Activated T-helper 1 cell treated with anti-CD3 and anti-CD28 coated beads, Interleukin-12 subunit alpha, Interleukin-12 subunit beta, Interleukin-2, Interleukin-4 antibody, amounts not matched to agents 30 ng/mL and 10 ng/mL and 1 ng/mL, durations not matched to agents 14 hours and 24 hours and 36 hours (primary cell): ENCODE results near the gene DMKN. TPM values are rescaled to one million over a fixed set of nuclear protein-coding genes. Genes with fewer than 3 reads are reported as not detected.

Experiments used
- DNase-seq: peaks from one replicate; pipeline ENCODE4 v3.0.0; 2021; ENCODE audit warnings: low spot score
- H3K27ac Mint-ChIP-seq: one replicate; pipeline ENCODE4 v1.8.0; 2021; ENCODE audit warnings: mild to moderate bottlenecking, mixed read lengths
- H3K27me3 Mint-ChIP-seq: one replicate; pipeline ENCODE4 v1.8.0; 2022; ENCODE audit warnings: mild to moderate bottlenecking, moderate library complexity, mixed read lengths; ENCODE audit not compliant: insufficient read depth
- H3K36me3 Mint-ChIP-seq: one replicate; pipeline ENCODE4 v1.8.0; 2021; ENCODE audit warnings: low read depth, mixed read lengths
- H3K4me1 Mint-ChIP-seq: one replicate; pipeline ENCODE4 v1.8.0; 2021; ENCODE audit warnings: low read depth, mixed read lengths
- H3K4me3 Mint-ChIP-seq: one replicate; pipeline ENCODE4 v1.8.0; 2021; ENCODE audit warnings: mild to moderate bottlenecking, moderate library complexity, mixed read lengths
- H3K9me3 Mint-ChIP-seq: one replicate; pipeline ENCODE4 v1.8.0; 2021; ENCODE audit warnings: mixed read lengths
- intact Hi-C: fragments of 100-400 bp; cut with micrococcal nuclease; formaldehyde crosslinking; loops from one replicate; pipeline ENCODE4 v1.15.1; 2024
- total RNA-seq: library from RNA; stranded (reverse); gene quantifications from 2 replicates; pipeline ENCODE4 v1.2.3, GENCODE V29; 2022

DMKN gene
- total RNA-seq, 1 donor from 2014 or later, result not detected

- Mint-ChIP-seq H3K27ac (no peak overlapping the region), H3K4me1 (peaks cover 6% of the 10 kb centered on the region), H3K27me3 (peaks cover 42% of the 10 kb centered on the region), H3K36me3 (no peaks in the 10 kb centered on the region), H3K4me3 (peak overlapping the region; percentile 57), H3K9me3 (no peaks in the 10 kb centered on the region)
- intact Hi-C loops, result loop anchor here (1.0 to 2.0 kb wide), 3 partner anchors 24 to 82 kb away; no protein-coding TSS in a partner anchor
- no peak for DNase-seq
Observed at GRCh38 chr19:35510626-35510964, 2.9 kb downstream of the DMKN start.

- no peaks in the 10 kb centered on the region for H3K9me3 Mint-ChIP-seq
- peaks cover 45% of the 10 kb centered on the region for H3K27me3 Mint-ChIP-seq
- DNase-seq, result peak; percentile 46
- no peak overlapping the region for H3K27ac Mint-ChIP-seq
- H3K4me1 Mint-ChIP-seq, result peaks cover 6% of the 10 kb centered on the region
- intact Hi-C loops, result loop anchor here (1.0 to 2.0 kb wide), 3 partner anchors 25 to 82 kb away; no protein-coding TSS in a partner anchor
- H3K36me3 Mint-ChIP-seq, result no peaks in the 10 kb centered on the region
- H3K4me3 Mint-ChIP-seq, result peak overlapping the region; percentile 57
Observed at GRCh38 chr19:35509861-35510625, 3.4 kb downstream of the DMKN start.

GRCh38 chr19:35509018-35509652 is 4.3 kb downstream of the DMKN start:
- Mint-ChIP-seq H3K4me1 (peaks cover 6% of the 10 kb centered on the region), H3K27me3 (peaks cover 47% of the 10 kb centered on the region), H3K4me3 (peak overlapping the region; percentile 30), H3K27ac (no peak overlapping the region), H3K9me3 (no peaks in the 10 kb centered on the region), H3K36me3 (no peaks in the 10 kb centered on the region)
- peak; percentile 4 for DNase-seq
- intact Hi-C loops, result no loop called here

- H3K27me3 Mint-ChIP-seq, result peaks cover 46% of the 10 kb centered on the region
- no peaks in the 10 kb centered on the region for H3K9me3 Mint-ChIP-seq
- no peak overlapping the region for H3K27ac Mint-ChIP-seq
- intact Hi-C loops, result no loop called here
- no peaks in the 10 kb centered on the region for H3K36me3 Mint-ChIP-seq
- no peak for DNase-seq
- H3K4me1 Mint-ChIP-seq, result peaks cover 6% of the 10 kb centered on the region
- H3K4me3 Mint-ChIP-seq, result no peak overlapping the region
Observed at GRCh38 chr19:35508129-35508528, 5.3 kb downstream of the DMKN start.

GRCh38 chr19:35507561-35507960 is 5.9 kb downstream of the DMKN start:
- DNase-seq, result no peak
- H3K36me3 Mint-ChIP-seq, result no peaks in the 10 kb centered on the region
- H3K4me3 Mint-ChIP-seq, result no peak overlapping the region
- peaks cover 44% of the 10 kb centered on the region for H3K27me3 Mint-ChIP-seq
- H3K27ac Mint-ChIP-seq, result no peak overlapping the region
- peaks cover 6% of the 10 kb centered on the region for H3K4me1 Mint-ChIP-seq
- intact Hi-C loops, result no loop called here
- H3K9me3 Mint-ChIP-seq, result no peaks in the 10 kb centered on the region

- Mint-ChIP-seq H3K4me1 (peaks cover 6% of the 10 kb centered on the region), H3K27me3 (peaks cover 41% of the 10 kb centered on the region), H3K36me3 (no peaks in the 10 kb centered on the region), H3K4me3 (no peak overlapping the region), H3K27ac (no peak overlapping the region), H3K9me3 (no peaks in the 10 kb centered on the region)
- DNase-seq, result no peak
- intact Hi-C loops, result no loop called here
Observed at GRCh38 chr19:35506011-35506410, 7.4 kb downstream of the DMKN start.

GRCh38 chr19:35502751-35503150 is 10.7 kb downstream of the DMKN start:
- no peak overlapping the region for H3K4me3 Mint-ChIP-seq
- H3K27ac Mint-ChIP-seq, result no peak overlapping the region
- intact Hi-C loops, result no loop called here
- no peaks in the 10 kb centered on the region for H3K36me3 Mint-ChIP-seq
- H3K4me1 Mint-ChIP-seq, result no peaks in the 10 kb centered on the region
- H3K27me3 Mint-ChIP-seq, result peaks cover 17% of the 10 kb centered on the region
- no peak for DNase-seq
- no peaks in the 10 kb centered on the region for H3K9me3 Mint-ChIP-seq

GRCh38 chr19:35501684-35502083 is 11.8 kb downstream of the DMKN start:
- Mint-ChIP-seq H3K27ac (no peak overlapping the region), H3K9me3 (no peaks in the 10 kb centered on the region), H3K36me3 (no peaks in the 10 kb centered on the region), H3K27me3 (peaks cover 14% of the 10 kb centered on the region), H3K4me1 (no peaks in the 10 kb centered on the region), H3K4me3 (no peak overlapping the region)
- DNase-seq, result no peak
- intact Hi-C loops, result no loop called here

GRCh38 chr19:35500611-35501010 is 12.8 kb downstream of the DMKN start:
- H3K9me3 Mint-ChIP-seq, result no peaks in the 10 kb centered on the region
- H3K36me3 Mint-ChIP-seq, result no peaks in the 10 kb centered on the region
- intact Hi-C loops, result no loop called here
- no peak overlapping the region for H3K4me3 Mint-ChIP-seq
- peak overlapping the region; percentile 48 for H3K27ac Mint-ChIP-seq
- H3K4me1 Mint-ChIP-seq, result peaks cover under 1% of the 10 kb centered on the region
- H3K27me3 Mint-ChIP-seq, result peaks cover 14% of the 10 kb centered on the region
- no peak for DNase-seq

- Mint-ChIP-seq H3K36me3 (no peaks in the 10 kb centered on the region), H3K4me3 (no peak overlapping the region), H3K4me1 (peaks cover 11% of the 10 kb centered on the region), H3K27me3 (peaks cover 13% of the 10 kb centered on the region), H3K9me3 (no peaks in the 10 kb centered on the region), H3K27ac (no peak overlapping the region)
- no peak for DNase-seq
- intact Hi-C loops, result no loop called here
Observed at GRCh38 chr19:35498984-35499527, 14.4 kb downstream of the DMKN start.

GRCh38 chr19:35498220-35498619 is 15.2 kb downstream of the DMKN start:
- Mint-ChIP-seq H3K36me3 (no peaks in the 10 kb centered on the region), H3K27me3 (peaks cover 11% of the 10 kb centered on the region), H3K4me1 (peaks cover 11% of the 10 kb centered on the region), H3K9me3 (no peaks in the 10 kb centered on the region), H3K27ac (no peak overlapping the region), H3K4me3 (no peak overlapping the region)
- DNase-seq, result no peak
- intact Hi-C loops, result no loop called here

GRCh38 chr19:35497406-35497805 is 16.0 kb downstream of the DMKN start:
- no peak for DNase-seq
- Mint-ChIP-seq H3K4me1 (peaks cover 11% of the 10 kb centered on the region), H3K9me3 (no peaks in the 10 kb centered on the region), H3K27ac (no peak overlapping the region), H3K27me3 (peaks cover 10% of the 10 kb centered on the region), H3K36me3 (no peaks in the 10 kb centered on the region), H3K4me3 (no peak overlapping the region)
- intact Hi-C loops, result no loop called here
